Measurements from ENCODE around the gene C5orf47. TPM values are rescaled to one million over a fixed set of nuclear protein-coding genes. Genes with fewer than 3 reads are reported as not detected.

The C5orf47 gene
- polyA plus RNA-seq, 1 of the 3 experiments (the other 2 are of a cell fraction), result not detected

- TF ChIP-seq FOXJ3 (CRISPR knock-in tag; IDR thresholded peaks at IDR 0.05), result no peak
- TF ChIP-seq REST (IDR thresholded peaks at IDR 0.05; ENCODE audit: low read depth, low read length), result no peak
- TF ChIP-seq IRF3 (IDR thresholded peaks at IDR 0.05; ENCODE audit: low read depth, low read length), result no peak
- no peak for TF ChIP-seq RAD21 (IDR thresholded peaks at IDR 0.05; ENCODE audit: low read length)
- TF ChIP-seq USF1 (IDR thresholded peaks at IDR 0.05; ENCODE audit: borderline replicate concordance, low read depth), result no peak
- no peak for TF ChIP-seq NFIC (IDR thresholded peaks at IDR 0.05; ENCODE audit: borderline replicate concordance)
- no peak for DNase-seq
- Histone ChIP-seq H3K9ac (no peak overlapping the region), H2AFZ (ENCODE audit: low read depth) (no peak overlapping the region), H3K4me2 (no peak overlapping the region), H3K27ac (ENCODE audit: low read depth in 2 of 2, low read length in 1 of 2) (no peak overlapping the region), H3K27me3 (ENCODE audit: insufficient read depth) (no peaks in the 10 kb centered on the region), H3K4me3 (ENCODE audit: low read depth in 2 of 2, low read length in 1 of 2) (no peak overlapping the region), H3K4me1 (ENCODE audit: control insufficient read depth in 1 of 2, insufficient read depth in 2 of 2, low read depth in 1 of 2, low read length in 1 of 2) (no peaks in the 10 kb centered on the region), H3K9me3 (no peaks in the 10 kb centered on the region), H3K9me2 (no peaks in the 10 kb centered on the region), H4K20me1 (ENCODE audit: insufficient read depth) (no peaks in the 10 kb centered on the region), H3K36me3 (replicated peaks in 1 of 2; ENCODE audit: control insufficient read depth in 1 of 2, insufficient read depth in 2 of 2, low read length in 1 of 2) (peaks cover 3 to 9% of the 10 kb centered on the region in 2 experiments), H3K79me2 (ENCODE audit: insufficient read depth) (peaks cover 8% of the 10 kb centered on the region; the same call in 1 of the 2 replicates), H3F3A (replicated peaks; ENCODE audit: insufficient read depth) (no peaks in the 10 kb centered on the region)
- ChIA-PET CTCF (interaction anchor here (1.1 to 1.2 kb wide), 2 partner anchors 16 to 33 kb away, joined by 3 read pairs; no protein-coding TSS in a partner anchor), POLR2A (no interaction called here)
- WGBS (ENCODE audit: low lambda C conversion rate), result 84% methylated on average over 2 of the region's 2 CpGs
Observed at GRCh38 chr5:173940269-173940668, 48.7 kb upstream of the C5orf47 start.

GRCh38 chr5:173941102-173941501 lies 47.9 kb upstream of the C5orf47 start:
- no peak overlapping the region for H3K4me3 ChIP-seq (ENCODE audit: low read depth in 2 of 2, low read length in 1 of 2)
- TF ChIP-seq IRF3 (IDR thresholded peaks at IDR 0.05; ENCODE audit: low read depth, low read length), result no peak
- no peak for TF ChIP-seq NRF1 (IDR thresholded peaks at IDR 0.05; ENCODE audit: low read depth, low read length)
- no peak for TF ChIP-seq ELF1 (IDR thresholded peaks at IDR 0.05)
- no peak for TF ChIP-seq TCF12 (IDR thresholded peaks at IDR 0.05)
- TF ChIP-seq EP300 (IDR thresholded peaks at IDR 0.05; ENCODE audit: borderline replicate concordance in 1 of 2, low read depth in 1 of 2, low read length in 1 of 2), result no peak
- H3K4me2 ChIP-seq, result no peak overlapping the region
- no peaks in the 10 kb centered on the region for H3F3A ChIP-seq (replicated peaks; ENCODE audit: insufficient read depth)
- peaks cover 8% of the 10 kb centered on the region for H3K79me2 ChIP-seq (ENCODE audit: insufficient read depth)
- H2AFZ ChIP-seq (ENCODE audit: low read depth), result no peak overlapping the region
- peaks cover 11 to 15% of the 10 kb centered on the region in 2 experiments for H3K36me3 ChIP-seq (replicated peaks in 1 of 2; ENCODE audit: control insufficient read depth in 1 of 2, insufficient read depth in 2 of 2, low read length in 1 of 2)
- no peak overlapping the region for H3K27ac ChIP-seq (ENCODE audit: low read depth in 2 of 2, low read length in 1 of 2)
- no peaks in the 10 kb centered on the region for H3K4me1 ChIP-seq (ENCODE audit: control insufficient read depth in 1 of 2, insufficient read depth in 2 of 2, low read depth in 1 of 2, low read length in 1 of 2)
- no peaks in the 10 kb centered on the region for H3K9me2 ChIP-seq
- H3K27me3 ChIP-seq (ENCODE audit: insufficient read depth), result no peaks in the 10 kb centered on the region
- H3K9me3 ChIP-seq, result no peaks in the 10 kb centered on the region
- 71% methylated on average over 2 of the region's 2 CpGs for WGBS (ENCODE audit: low lambda C conversion rate)
- no peak for DNase-seq
- no peaks in the 10 kb centered on the region for H4K20me1 ChIP-seq (ENCODE audit: insufficient read depth)
- H3K9ac ChIP-seq, result no peak overlapping the region
- ChIA-PET POLR2A (no interaction called here), CTCF (interaction anchor here (1.1 to 2.7 kb wide), 3 partner anchors 16 to 32 kb away, joined by 3 to 13 read pairs (median 3); no protein-coding TSS in a partner anchor)
